Activated CD8-positive, alpha-beta memory T cell treated with anti-CD3 and anti-CD28 coated beads for 4 hours (primary cell): ENCODE data around the gene ISCA2.
"Not testable (repeated sequence)": the region's sequence is repeated elsewhere in the genome, so short reads cannot be mapped to it uniquely, and the experiment has no call there.

ENCODE experiments used
- DNase-seq, 2 donors: peaks; one replicate each; pipeline ENCODE4 v3.0.0-alpha.2; 2020; ENCODE audit warnings: low read depth in 2 of 2

The ISCA2 gene

DNA sequence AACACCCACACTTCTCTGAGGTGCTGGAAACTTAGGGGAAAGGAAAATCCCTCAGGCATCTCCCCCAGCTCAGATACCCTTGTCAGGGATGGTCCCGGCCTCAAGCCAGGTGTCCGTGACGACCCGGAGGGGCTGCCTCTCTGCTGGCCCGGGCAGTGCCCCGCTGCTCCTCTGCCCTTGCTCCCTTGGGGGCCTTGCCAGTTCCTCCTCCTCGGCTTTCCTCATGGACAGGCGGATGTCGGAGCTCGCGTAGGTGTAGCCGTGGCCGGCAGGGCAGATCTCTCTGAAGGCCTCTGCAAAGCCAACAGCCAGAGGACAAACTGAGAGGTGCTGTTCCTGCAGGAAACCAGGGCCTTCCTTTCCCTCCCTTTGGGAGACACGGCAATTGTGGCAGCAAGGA lies 34.8 kb downstream of the ISCA2 start:
- no peak for DNase-seq

DNA sequence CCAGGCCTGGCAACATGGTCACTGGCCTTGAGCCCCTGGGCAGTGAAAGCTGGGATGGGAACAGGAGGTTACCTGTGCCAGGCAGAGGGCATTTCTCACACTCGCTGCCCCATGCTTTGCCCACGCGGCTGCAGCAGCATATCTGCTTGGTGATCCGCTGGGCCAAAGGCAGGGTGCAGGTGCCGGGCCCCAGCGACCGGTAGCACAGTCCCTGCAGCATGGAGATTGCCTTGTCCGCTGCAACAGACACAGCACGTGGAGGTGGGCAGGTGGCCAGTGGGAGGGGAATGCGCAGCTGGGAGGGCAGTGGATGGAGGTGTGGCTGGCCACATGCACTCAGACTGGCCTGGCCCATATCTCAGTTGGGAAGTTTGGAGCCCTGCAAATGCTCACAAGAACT lies 35.3 kb downstream of the ISCA2 start:
- no peak for DNase-seq

DNA sequence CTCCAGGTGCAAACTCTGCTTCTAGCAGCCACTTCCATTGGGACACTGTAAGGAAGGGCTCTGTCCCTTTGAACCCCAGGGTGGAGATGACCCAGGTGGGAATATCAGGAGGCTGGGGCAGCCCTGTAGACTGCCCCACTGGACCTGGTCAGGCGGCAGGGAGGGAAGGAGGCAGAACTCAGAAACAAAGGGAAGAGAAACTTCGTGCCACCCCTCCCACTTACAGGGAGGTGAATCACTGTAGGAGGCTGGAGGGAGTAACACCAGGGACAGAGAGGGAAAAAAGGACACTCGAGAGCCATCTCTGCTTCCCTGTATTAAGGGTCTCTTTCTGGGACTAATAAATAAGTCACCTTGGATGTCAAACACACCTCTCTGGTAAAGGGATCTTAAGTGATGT lies 37.4 kb downstream of the ISCA2 start:
- no peak for DNase-seq

DNA sequence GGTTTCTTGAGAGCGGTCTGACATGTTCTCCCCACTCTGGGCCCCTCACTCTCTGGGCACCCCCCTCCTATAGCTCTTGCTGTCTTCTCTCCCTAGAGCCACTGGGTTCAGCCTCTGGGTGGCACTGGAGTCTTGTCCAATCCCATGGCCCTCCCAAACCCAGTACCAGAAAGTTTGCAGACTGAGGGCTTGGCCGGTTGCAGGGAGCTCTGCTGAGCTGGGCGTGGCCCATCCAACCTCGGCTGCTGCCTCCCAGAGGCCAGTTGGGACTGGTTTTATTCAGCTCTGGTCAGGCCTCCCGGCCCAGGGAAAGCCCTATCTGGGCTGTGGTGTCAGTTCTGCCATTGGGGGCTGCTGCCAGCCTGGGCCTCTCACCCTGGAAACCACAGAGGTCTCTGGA lies 37.9 kb downstream of the ISCA2 start:
- no peak for DNase-seq

DNA sequence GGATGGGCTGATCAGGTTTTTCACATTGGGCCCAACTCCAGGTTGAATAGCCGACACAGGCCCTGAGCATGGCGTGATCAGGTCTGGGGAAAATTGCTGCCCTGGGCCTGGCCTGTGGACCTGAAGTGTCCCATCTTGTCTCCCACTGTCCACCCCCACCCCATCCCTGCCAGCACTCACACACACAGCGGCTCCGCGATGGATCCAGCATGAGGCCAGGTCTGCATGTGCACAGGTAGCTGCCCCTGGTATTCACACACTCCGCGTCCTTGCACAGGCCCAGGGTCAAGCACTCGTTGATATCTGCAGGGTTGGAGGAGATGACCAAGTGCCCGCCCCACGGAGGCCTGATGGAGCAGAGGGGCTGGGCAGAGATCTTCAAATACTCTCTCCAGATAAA lies 38.7 kb downstream of the ISCA2 start:
- no peak for DNase-seq

DNA sequence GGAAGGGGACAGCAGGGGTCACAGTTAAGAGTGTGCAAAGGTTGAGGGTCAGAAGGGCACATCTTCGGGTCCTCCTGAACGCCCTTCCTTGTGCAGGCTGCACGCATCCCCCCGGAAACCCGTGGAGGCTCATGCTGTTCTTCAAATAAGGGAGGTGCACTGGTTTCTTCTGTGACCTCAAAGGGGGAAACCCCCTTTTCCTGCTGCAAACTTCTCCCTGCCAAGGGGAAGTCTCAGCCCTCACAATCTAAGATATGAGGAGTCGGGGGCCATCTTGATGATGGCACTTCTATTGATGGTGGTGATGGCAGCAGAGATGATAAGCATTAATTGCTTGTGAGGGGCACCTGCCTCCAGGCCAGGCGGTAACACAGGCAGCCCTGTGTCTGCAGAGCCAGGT lies 40.0 kb downstream of the ISCA2 start:
- no peak for DNase-seq

DNA sequence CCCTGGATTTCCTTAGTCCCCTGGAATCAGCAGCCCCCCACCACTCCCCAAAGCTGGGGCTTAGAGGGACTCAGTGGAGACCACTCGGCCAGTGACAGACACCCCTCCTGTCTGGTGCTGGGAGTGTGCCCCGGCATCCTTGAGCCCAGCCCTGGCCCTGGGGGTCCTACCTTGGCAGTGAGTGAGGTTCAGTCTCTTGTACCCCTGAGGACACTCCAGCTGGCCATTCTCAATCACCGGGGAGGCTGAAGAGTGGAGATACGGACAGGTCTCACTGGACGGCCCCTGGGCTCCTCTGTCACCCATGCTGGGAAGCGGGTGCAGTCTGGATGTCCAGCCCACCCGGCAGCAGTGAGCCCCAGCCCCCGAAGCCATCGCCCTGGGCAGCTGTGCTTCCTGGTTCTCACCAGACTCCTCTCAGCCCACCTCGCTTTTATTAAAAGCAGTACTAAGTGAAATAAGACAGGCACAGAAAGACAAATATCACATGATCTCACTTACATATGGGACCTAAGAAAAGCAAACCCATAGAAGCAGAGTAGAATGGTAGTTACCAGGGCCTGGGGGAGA lies 42.3 kb downstream of the ISCA2 start:
- DNase-seq: no peak

DNA sequence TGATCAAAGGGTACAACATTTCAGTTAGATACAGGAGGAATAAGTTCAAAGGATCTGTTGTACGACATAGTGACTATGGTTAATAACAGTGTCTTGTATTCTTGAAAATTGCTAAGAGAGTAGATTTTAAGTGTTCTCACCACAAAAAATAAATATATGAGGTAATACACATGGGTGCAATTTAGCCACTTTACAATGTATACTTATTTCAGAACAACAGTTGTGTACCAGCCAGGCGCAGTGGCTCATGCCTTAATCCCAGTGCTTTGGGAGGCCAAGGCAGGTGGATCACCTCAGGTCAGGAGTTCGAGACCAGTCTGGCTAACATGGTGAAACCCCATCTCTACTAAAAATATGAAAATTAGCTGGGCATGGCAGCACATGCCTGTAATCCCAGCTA lies 42.8 kb downstream of the ISCA2 start:
- not testable (repeated sequence) for DNase-seq

DNA sequence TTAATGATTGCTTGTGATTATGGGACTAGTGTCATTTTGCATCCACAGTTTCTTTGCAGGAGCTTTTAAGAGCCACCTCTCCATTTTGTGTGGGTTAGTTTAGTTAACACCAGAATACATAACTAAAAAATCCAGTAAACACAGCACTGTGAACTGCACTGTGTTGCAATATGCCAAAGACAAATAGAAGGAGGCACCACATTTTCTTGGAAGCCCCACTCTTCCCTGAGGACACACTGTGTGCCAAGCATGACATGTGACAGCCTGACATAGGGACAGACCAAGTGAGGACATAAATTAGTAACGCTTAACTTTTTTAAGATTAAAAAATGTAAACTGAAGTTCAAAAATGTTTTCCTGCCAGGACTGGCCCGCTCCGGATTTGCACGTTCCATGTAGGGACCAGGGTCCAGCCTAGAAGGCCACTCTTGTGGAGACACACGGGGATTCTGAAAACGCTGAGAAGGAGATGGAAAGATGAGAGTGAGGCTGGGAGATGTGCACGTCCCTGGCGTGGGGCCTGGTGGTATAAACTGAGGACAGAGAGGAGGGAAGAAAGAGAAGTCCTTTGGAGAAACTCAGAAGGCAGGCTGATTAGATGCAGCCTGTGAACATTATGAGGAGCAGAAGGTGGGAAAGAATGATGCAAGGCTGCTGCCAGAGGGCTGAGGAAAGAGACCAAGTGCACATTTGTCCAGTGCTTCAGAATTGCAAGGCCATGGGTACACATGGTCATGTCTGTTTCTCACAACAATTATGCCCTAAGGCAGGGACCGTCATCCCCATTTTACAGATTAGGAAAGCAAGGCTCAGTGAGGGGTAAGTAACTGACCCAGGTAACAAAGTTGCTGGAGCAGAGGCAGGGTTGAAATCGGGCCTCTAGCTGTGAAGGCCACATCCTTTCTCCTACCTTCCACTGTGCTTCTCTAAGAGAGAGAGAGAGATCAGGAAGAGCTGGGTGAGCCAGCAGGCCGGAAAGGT lies 45.1 kb downstream of the ISCA2 start:
- DNase-seq: no peak

DNA sequence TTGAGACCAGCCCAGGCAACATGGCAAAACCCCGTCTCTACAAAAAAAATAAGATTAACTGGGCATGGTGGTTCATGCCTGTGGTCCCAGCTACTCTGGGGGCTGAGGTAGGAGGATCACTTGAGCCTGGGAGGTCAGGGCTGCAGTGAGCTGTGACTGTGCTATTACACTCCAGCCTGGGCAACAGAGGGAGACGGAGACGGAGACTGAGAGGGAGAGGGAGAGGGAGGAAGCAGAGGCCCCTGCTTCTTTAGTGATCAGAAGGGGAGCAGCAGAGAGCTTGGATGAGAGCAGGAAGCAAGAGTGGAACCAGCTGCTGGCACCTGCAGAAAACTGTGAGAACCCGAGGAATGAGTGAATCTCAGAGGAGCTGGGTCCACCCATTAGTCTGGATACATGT lies 45.9 kb downstream of the ISCA2 start:
- DNase-seq: no peak

DNA sequence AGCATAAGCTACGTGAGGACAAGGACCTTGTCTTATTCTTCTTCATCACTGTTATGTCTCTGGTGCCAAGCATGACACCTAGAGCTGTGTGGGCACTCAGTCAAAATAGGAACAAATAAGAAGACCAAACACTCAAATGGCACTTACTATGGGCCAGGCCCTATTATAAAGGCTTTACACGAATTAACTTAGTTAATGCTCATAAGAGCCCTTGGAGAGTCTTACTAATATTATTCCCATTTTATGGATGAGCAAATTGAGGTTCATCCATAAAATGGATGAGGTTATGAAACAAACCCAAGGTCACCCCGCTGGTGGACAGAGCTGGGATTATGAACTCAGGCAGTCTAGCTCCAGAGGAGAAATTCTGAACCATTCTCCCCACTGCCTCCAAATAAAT lies 47.7 kb downstream of the ISCA2 start:
- DNase-seq: no peak

DNA sequence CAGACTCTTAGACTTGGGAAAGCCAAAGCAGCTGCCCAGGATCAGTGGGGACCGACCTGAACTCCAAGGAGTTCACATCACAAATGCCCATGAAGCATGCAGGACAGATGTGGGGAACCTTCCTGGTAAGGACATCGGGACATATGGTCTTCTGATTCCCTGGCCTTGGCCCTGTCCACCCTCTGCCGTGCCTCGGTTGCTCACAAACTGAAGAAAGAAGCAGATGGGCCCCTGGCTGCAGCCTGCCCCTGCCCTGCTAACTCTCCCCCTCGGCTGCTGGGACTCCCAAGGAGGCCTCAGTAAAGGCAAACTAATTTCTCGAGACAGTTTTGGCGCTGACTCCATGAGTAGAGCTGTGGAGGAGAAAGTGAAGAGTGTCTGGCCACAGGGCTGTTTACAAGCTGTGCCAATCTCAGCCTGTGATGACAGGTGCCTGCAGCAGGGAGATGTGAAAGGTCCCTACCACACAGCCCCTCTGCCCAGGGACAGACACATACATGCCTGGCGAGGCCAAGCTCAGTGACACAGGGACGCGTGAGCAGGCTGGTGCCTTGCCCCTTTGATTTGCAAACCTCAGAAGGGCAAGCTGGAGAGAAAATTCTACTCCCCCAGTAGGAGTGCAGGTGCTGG lies 48.6 kb downstream of the ISCA2 start:
- no peak for DNase-seq

DNA sequence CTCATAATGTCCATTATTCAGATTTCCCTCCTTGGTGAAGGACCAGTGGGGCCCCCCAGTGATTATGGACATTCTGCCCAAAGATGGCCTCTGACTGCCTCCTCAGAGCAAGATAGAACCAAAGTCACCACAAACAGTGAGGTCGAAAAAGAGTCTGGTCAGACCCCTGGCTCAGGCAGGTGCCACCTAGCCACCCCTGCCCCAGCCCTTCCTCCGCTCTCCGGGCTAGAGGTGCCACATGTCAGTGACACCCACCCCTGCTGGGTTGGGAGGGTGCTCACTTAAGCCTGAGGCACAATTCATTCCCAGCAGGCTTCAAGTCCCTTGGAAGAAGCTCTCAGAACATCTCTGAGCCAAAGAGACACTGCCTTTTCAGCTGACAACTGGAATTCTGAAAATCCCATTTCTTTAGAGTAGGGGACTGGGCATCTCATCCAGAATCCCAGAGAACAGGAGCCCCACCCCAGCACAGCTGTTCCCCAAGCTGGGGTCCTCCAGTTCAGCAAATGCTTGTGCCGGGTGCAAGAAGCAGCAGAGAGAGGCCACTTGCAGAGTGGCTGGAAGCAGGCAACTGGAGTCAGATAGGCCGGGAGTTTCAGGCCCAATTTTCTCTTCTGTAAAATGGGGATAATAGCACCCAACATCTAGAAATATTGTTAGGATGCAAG lies 50.3 kb downstream of the ISCA2 start:
- no peak for DNase-seq

DNA sequence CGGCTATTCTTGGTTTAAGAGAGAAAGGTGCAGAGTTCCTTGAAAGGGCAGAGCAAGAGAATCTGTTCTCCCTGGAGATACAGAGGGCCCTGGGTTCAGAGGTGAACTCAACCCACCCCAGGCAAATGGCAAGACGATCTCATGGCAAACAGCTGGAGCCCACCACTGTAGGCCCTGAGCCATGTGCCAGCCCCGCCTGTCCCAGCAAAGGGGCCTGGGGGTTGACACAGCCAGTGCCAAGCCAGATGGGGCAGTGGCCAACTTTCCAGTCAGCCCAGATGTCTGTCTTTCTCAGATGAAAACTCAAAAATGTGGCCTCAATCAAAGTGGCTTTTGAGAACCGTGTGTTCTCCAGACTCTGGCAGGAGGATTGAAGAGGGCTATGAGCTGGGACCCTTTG lies 51.8 kb downstream of the ISCA2 start:
- no peak for DNase-seq

DNA sequence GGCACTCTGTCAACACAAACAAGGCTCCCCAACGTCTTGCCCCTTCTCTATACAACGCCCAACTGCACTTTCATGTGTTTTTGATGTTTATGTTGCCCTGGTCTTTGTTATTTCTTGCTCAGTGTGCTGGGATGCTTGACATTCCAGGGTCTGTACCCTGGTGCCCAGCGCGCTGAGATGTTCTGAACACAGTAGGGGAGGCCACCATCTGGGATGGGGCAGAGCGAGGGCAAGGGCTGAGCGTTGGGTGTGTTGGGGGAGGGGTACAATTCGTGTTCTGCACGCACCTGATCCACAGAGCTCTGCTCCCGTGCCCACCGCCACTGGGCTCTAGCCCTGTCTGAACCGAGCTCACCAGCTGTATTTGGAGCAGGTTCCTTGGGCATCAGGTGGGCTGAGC lies 52.9 kb downstream of the ISCA2 start:
- no peak for DNase-seq
